ENCODE data around the gene LIN7A. TPM values are rescaled to one million over a fixed set of nuclear protein-coding genes. Genes with fewer than 3 reads are reported as not detected.
A peak's percentile ranks its signal among the peaks of the same experiment; 100 is the strongest.
"Not testable (repeated sequence)": the region's sequence is repeated elsewhere in the genome, so short reads cannot be mapped to it uniquely, and the experiment has no call there.

The LIN7A gene
- total RNA-seq, 2 donors from 2014 or later = not detected

GRCh38 chr12:80791863-80792262 lies 145.9 kb downstream of the LIN7A start:
- H3K36me3 Mint-ChIP-seq (ENCODE audit: low read depth) = no peaks in the 10 kb centered on the region
- H3K4me1 Mint-ChIP-seq = no peaks in the 10 kb centered on the region
- peaks cover 10% of the 10 kb centered on the region for H3K9me3 Mint-ChIP-seq
- no peak overlapping the region for H3K27ac Mint-ChIP-seq
- no peak for ATAC-seq (replicated peaks)
- H3K4me3 Mint-ChIP-seq = no peak overlapping the region
- H3K27me3 Mint-ChIP-seq = no peaks in the 10 kb centered on the region

GRCh38 chr12:80788407-80788806 lies 149.3 kb downstream of the LIN7A start:
- not testable (repeated sequence) for H3K36me3 Mint-ChIP-seq (ENCODE audit: low read depth); H3K27me3 Mint-ChIP-seq; H3K4me3 Mint-ChIP-seq; H3K27ac Mint-ChIP-seq; ATAC-seq (replicated peaks); H3K4me1 Mint-ChIP-seq
- peaks cover 23% of the 10 kb centered on the region for H3K9me3 Mint-ChIP-seq

- not testable (repeated sequence) for H3K4me3 Mint-ChIP-seq; H3K27ac Mint-ChIP-seq; H3K36me3 Mint-ChIP-seq (ENCODE audit: low read depth); H3K4me1 Mint-ChIP-seq; H3K27me3 Mint-ChIP-seq; ATAC-seq (replicated peaks)
- peaks cover 28% of the 10 kb centered on the region for H3K9me3 Mint-ChIP-seq
Measured at GRCh38 chr12:80782963-80783470, 154.7 kb downstream of the LIN7A start.

GRCh38 chr12:80781313-80781712 lies 156.4 kb downstream of the LIN7A start:
- Mint-ChIP-seq H3K36me3 (ENCODE audit: low read depth) (no peaks in the 10 kb centered on the region), H3K27me3 (no peaks in the 10 kb centered on the region), H3K4me3 (no peak overlapping the region), H3K27ac (no peak overlapping the region), H3K4me1 (no peaks in the 10 kb centered on the region), H3K9me3 (peaks cover 29% of the 10 kb centered on the region)
- ATAC-seq (replicated peaks) = no peak

DNA sequence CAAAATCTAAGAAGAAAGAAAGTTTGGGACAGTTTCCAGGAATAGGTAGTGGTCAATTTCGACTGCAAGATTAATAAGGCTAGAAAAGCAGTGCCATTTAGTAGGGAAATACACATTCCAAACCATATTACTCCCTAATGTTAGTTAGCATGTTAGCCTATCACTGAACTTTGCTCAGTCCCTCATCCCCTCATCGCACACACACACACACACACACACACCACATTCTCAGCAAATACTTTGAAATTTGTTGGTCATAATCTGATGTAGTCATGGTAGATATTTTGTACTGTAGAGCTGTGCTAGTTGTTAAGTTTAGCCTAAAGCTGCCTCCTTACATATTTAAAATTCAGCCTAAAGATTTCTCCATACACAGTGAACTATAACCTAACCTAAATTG lies 157.0 kb downstream of the LIN7A start:
- H3K27ac Mint-ChIP-seq = no peak overlapping the region
- no peaks in the 10 kb centered on the region for H3K27me3 Mint-ChIP-seq
- H3K4me3 Mint-ChIP-seq = no peak overlapping the region
- no peak for ATAC-seq (replicated peaks)
- no peaks in the 10 kb centered on the region for H3K4me1 Mint-ChIP-seq
- no peaks in the 10 kb centered on the region for H3K36me3 Mint-ChIP-seq (ENCODE audit: low read depth)
- peaks cover 29% of the 10 kb centered on the region for H3K9me3 Mint-ChIP-seq

DNA sequence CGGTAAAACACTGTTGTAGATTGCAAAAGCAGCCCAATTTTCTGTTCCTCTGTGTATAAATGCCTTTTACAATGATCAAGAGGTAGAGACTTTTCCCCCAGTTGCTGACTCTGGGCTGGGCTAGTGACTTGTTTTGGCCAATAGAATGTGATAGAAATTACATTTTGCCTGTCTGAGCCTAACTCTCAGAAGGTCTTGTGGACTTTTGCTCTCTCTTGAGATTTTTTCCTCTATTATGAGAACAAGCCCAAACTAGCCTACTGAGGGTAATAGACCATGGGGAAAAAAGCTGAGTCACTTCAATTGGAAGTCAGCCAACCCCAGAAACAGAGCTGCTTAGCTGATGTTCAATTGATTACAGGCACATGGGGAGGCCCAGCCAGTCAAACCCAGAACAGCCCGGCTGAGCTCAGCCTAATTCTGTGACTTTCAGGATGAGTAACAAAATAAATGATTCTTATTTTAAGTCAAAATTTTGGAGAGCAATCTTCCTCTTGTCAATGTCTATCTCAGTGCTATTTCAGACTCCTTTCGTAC lies 159.7 kb downstream of the LIN7A start:
- no peaks in the 10 kb centered on the region for H3K36me3 Mint-ChIP-seq (ENCODE audit: low read depth)
- no peaks in the 10 kb centered on the region for H3K4me1 Mint-ChIP-seq
- H3K27me3 Mint-ChIP-seq = no peaks in the 10 kb centered on the region
- H3K9me3 Mint-ChIP-seq = peaks cover 20% of the 10 kb centered on the region
- peak; percentile 82 for ATAC-seq (replicated peaks)
- H3K27ac Mint-ChIP-seq = no peak overlapping the region
- no peak overlapping the region for H3K4me3 Mint-ChIP-seq

- peaks cover 16% of the 10 kb centered on the region for H3K9me3 Mint-ChIP-seq
- ATAC-seq (replicated peaks) = no peak
- no peak overlapping the region for H3K27ac Mint-ChIP-seq
- H3K27me3 Mint-ChIP-seq = no peaks in the 10 kb centered on the region
- H3K36me3 Mint-ChIP-seq (ENCODE audit: low read depth) = no peaks in the 10 kb centered on the region
- H3K4me3 Mint-ChIP-seq = no peak overlapping the region
- H3K4me1 Mint-ChIP-seq = no peaks in the 10 kb centered on the region
Measured at GRCh38 chr12:80777587-80777986, 160.1 kb downstream of the LIN7A start.

DNA sequence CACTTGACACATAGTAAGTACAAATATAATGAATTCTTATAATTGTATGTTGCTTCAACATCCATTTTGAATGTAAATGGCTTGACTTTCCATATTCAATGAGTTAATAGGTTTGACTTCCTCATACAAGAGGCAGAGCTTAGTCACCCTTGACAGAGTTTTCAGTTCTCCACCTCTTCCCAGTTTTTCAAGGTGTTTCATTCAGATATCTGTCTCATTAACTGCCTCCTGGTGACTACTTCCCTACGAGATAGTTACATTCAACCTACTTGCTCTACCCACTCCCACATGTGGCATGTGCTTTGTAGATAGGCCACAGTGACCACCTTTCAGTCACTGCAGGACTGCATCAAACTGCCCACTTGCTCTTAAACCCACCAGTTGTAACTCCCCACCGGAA lies 161.0 kb downstream of the LIN7A start:
- Mint-ChIP-seq H3K36me3 (ENCODE audit: low read depth) (no peaks in the 10 kb centered on the region), H3K4me3 (no peak overlapping the region), H3K27ac (no peak overlapping the region), H3K4me1 (no peaks in the 10 kb centered on the region), H3K9me3 (peaks cover 16% of the 10 kb centered on the region), H3K27me3 (no peaks in the 10 kb centered on the region)
- no peak for ATAC-seq (replicated peaks)

GRCh38 chr12:80770958-80771357 lies 166.8 kb downstream of the LIN7A start:
- H3K4me3 Mint-ChIP-seq = no peak overlapping the region
- peaks cover 9% of the 10 kb centered on the region for H3K9me3 Mint-ChIP-seq
- no peaks in the 10 kb centered on the region for H3K4me1 Mint-ChIP-seq
- no peaks in the 10 kb centered on the region for H3K27me3 Mint-ChIP-seq
- H3K36me3 Mint-ChIP-seq (ENCODE audit: low read depth) = no peaks in the 10 kb centered on the region
- no peak for ATAC-seq (replicated peaks)
- H3K27ac Mint-ChIP-seq = no peak overlapping the region

DNA sequence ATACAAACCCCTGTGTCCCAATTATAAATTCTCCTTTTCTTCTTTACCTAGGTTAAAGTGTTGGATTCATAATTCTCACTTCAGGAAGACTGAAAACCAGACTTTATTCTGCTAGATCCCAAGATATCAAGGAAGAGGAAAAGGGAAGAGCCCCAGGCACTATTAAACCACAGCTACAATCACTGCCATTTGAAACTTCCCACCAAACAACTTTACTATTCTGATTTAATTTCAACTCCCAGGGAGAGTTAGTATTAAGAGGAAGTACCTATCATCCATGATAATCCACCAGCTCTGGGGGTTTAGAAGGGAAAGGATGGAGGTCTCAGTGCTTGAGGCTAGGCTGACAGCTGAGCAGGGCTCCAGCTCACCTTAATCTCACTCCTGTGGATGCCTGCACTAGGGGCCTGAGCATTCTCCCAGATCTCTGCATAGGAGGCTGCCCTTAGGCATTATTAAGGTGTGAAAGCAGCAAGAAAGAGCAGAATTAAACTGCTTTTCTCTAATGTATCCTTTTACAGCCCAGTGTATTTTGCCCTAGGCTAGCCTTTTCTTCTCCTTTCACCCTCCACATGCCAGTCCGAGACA lies 168.1 kb downstream of the LIN7A start:
- ATAC-seq (replicated peaks) = no peak
- H3K9me3 Mint-ChIP-seq = peaks cover 9% of the 10 kb centered on the region
- no peak overlapping the region for H3K27ac Mint-ChIP-seq
- no peaks in the 10 kb centered on the region for H3K27me3 Mint-ChIP-seq
- no peaks in the 10 kb centered on the region for H3K4me1 Mint-ChIP-seq
- H3K4me3 Mint-ChIP-seq = no peak overlapping the region
- no peaks in the 10 kb centered on the region for H3K36me3 Mint-ChIP-seq (ENCODE audit: low read depth)

- ATAC-seq (replicated peaks) = no peak
- Mint-ChIP-seq H3K4me3 (no peak overlapping the region), H3K27me3 (no peaks in the 10 kb centered on the region), H3K4me1 (no peaks in the 10 kb centered on the region), H3K36me3 (ENCODE audit: low read depth) (no peaks in the 10 kb centered on the region), H3K9me3 (peaks cover 4% of the 10 kb centered on the region), H3K27ac (no peak overlapping the region)
Measured at GRCh38 chr12:80766897-80767296, 170.8 kb downstream of the LIN7A start.

GRCh38 chr12:80766210-80766609 lies 171.5 kb downstream of the LIN7A start:
- Mint-ChIP-seq H3K9me3 (peaks cover 4% of the 10 kb centered on the region), H3K4me3 (no peak overlapping the region), H3K36me3 (ENCODE audit: low read depth) (no peaks in the 10 kb centered on the region), H3K27ac (no peak overlapping the region), H3K4me1 (no peaks in the 10 kb centered on the region), H3K27me3 (no peaks in the 10 kb centered on the region)
- ATAC-seq (replicated peaks) = no peak

- H3K9me3 Mint-ChIP-seq = no peaks in the 10 kb centered on the region
Measured at GRCh38 chr12:80763874-80764273, 173.9 kb downstream of the LIN7A start.

DNA sequence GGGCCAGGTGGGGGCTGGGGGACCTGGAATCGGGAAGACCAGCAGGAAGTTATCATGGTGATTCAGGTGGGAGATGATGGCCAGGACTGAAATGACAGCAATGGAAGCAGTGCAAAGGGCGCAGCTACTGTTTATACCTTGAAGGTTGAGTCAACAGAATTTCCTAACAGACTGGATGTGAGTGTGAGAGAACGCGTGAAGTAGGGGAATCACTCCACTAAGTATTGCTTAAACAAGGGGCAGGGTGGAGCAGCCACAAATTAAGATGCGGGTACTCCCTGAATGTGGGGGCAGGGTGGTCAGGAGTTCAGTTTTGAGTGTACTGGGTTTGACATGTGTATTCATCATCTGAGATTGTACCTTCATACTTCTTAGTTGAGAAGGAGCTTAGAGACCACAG lies 175.9 kb downstream of the LIN7A start:
- Mint-ChIP-seq H3K27me3 (no peaks in the 10 kb centered on the region), H3K4me3 (no peak overlapping the region), H3K36me3 (ENCODE audit: low read depth) (no peaks in the 10 kb centered on the region), H3K4me1 (no peaks in the 10 kb centered on the region), H3K9me3 (no peaks in the 10 kb centered on the region), H3K27ac (no peak overlapping the region)
- ATAC-seq (replicated peaks) = no peak

More at GRCh38 chr12:80763874-80764273, 173.9 kb downstream of the LIN7A start:
- no peak for ATAC-seq (replicated peaks)
- H3K4me1 Mint-ChIP-seq = no peaks in the 10 kb centered on the region
- no peaks in the 10 kb centered on the region for H3K27me3 Mint-ChIP-seq
- H3K4me3 Mint-ChIP-seq = no peak overlapping the region
- H3K36me3 Mint-ChIP-seq (ENCODE audit: low read depth) = no peaks in the 10 kb centered on the region
- H3K27ac Mint-ChIP-seq = no peak overlapping the region

GRCh38 chr12:80756875-80757274 lies 180.9 kb downstream of the LIN7A start:
- Mint-ChIP-seq H3K9me3 (peaks cover 11% of the 10 kb centered on the region), H3K27ac (no peak overlapping the region), H3K4me1 (no peaks in the 10 kb centered on the region), H3K4me3 (no peak overlapping the region), H3K27me3 (no peaks in the 10 kb centered on the region), H3K36me3 (ENCODE audit: low read depth) (no peaks in the 10 kb centered on the region)
- no peak for ATAC-seq (replicated peaks)
